ENCODE measurements around the gene GLIS1. TPM values are rescaled to one million over a fixed set of nuclear protein-coding genes. Genes with fewer than 3 reads are reported as not detected.

Gene GLIS1
- total RNA-seq, 1 donor from 2014 or later, result 0.07 TPM

DNA sequence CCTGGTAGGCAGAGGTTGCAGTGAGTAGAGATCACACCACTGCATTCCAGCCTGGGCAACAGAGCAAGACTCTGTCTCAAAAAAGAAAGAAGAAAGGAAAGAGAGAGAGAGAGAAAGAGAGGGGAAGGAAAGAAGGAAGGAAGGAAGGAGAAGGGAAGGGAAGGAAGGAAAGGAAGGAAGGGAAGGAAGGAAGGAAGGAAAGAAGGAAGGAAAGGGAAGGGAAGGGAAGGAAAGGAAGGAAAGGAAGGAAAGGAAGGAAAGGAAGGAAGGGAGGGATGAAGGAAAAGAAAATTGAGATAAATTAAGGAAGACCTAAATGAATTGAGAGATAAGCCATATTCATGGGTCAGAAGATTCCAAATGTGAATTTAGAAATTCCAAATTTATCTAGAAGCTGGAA, 92.2 kb downstream of the GLIS1 start:
- no peaks in the 10 kb centered on the region for H3K36me3 ChIP-seq (ENCODE audit: insufficient read depth, low read length)
- no peak overlapping the region for H3K4me3 Mint-ChIP-seq (ENCODE audit: unreplicated experiment)
- H3K4me3 ChIP-seq (ENCODE audit: insufficient read depth, low read depth, low read length), result no peak overlapping the region
- peaks cover 34% of the 10 kb centered on the region for H3K27me3 Mint-ChIP-seq (ENCODE audit: low read depth, unreplicated experiment)
- no peaks in the 10 kb centered on the region for H3K4me1 ChIP-seq (ENCODE audit: insufficient read depth, low read length)
- no peak overlapping the region for H3K27ac ChIP-seq (ENCODE audit: low read depth, low read length)
- H3K4me2 ChIP-seq (ENCODE audit: low read length), result no peak overlapping the region
- no peak for TF ChIP-seq EZH2 (IDR thresholded peaks at IDR 0.05; ENCODE audit: insufficient read depth, low read length)
- TF ChIP-seq, protein P1, sequence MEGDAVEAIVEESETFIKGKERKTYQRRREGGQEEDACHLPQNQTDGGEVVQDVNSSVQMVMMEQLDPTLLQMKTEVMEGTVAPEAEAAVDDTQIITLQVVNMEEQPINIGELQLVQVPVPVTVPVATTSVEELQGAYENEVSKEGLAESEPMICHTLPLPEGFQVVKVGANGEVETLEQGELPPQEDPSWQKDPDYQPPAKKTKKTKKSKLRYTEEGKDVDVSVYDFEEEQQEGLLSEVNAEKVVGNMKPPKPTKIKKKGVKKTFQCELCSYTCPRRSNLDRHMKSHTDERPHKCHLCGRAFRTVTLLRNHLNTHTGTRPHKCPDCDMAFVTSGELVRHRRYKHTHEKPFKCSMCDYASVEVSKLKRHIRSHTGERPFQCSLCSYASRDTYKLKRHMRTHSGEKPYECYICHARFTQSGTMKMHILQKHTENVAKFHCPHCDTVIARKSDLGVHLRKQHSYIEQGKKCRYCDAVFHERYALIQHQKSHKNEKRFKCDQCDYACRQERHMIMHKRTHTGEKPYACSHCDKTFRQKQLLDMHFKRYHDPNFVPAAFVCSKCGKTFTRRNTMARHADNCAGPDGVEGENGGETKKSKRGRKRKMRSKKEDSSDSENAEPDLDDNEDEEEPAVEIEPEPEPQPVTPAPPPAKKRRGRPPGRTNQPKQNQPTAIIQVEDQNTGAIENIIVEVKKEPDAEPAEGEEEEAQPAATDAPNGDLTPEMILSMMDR (IDR thresholded peaks at IDR 0.05; ENCODE audit: insufficient read depth, low read depth, low read length), result no peak
- H3K4me1 Mint-ChIP-seq (ENCODE audit: low read depth, unreplicated experiment), result no peaks in the 10 kb centered on the region
- DNase-seq (ENCODE audit: low read depth) (no peak), FAIRE-seq (no peak)
- no peaks in the 10 kb centered on the region for H3K36me3 Mint-ChIP-seq (ENCODE audit: low read depth, unreplicated experiment)
- peaks cover 80% of the 10 kb centered on the region for H4K20me1 ChIP-seq (ENCODE audit: insufficient read depth, low read length)
- no peak overlapping the region for H2AFZ ChIP-seq (ENCODE audit: low read depth, low read length)
- no peak overlapping the region for H3K9ac ChIP-seq (ENCODE audit: low read length)
- H3K79me2 ChIP-seq (ENCODE audit: insufficient read depth, low read length), result peaks cover 75% of the 10 kb centered on the region
- H3K27ac Mint-ChIP-seq (ENCODE audit: unreplicated experiment), result no peak overlapping the region
- H3K9me3 ChIP-seq (ENCODE audit: insufficient read depth, low read depth, low read length), result no peaks in the 10 kb centered on the region
- no peaks in the 10 kb centered on the region for H3K27me3 ChIP-seq (ENCODE audit: insufficient read depth, low read length)
- no peaks in the 10 kb centered on the region for H3K9me3 Mint-ChIP-seq (ENCODE audit: unreplicated experiment)

GRCh38 chr1:53645690-53646078, 93.3 kb downstream of the GLIS1 start:
- Mint-ChIP-seq H3K4me3 (ENCODE audit: unreplicated experiment) (no peak overlapping the region), H3K9me3 (ENCODE audit: unreplicated experiment) (peaks cover under 1% of the 10 kb centered on the region), H3K36me3 (ENCODE audit: low read depth, unreplicated experiment) (no peaks in the 10 kb centered on the region), H3K27ac (ENCODE audit: unreplicated experiment) (no peak overlapping the region), H3K27me3 (ENCODE audit: low read depth, unreplicated experiment) (peaks cover 36% of the 10 kb centered on the region), H3K4me1 (ENCODE audit: low read depth, unreplicated experiment) (no peaks in the 10 kb centered on the region)
- peaks cover 84% of the 10 kb centered on the region for H4K20me1 ChIP-seq (ENCODE audit: insufficient read depth, low read length)
- H3K9ac ChIP-seq (ENCODE audit: low read length), result no peak overlapping the region
- no peaks in the 10 kb centered on the region for H3K36me3 ChIP-seq (ENCODE audit: insufficient read depth, low read length)
- no peak overlapping the region for H3K27ac ChIP-seq (ENCODE audit: low read depth, low read length)
- H3K79me2 ChIP-seq (ENCODE audit: insufficient read depth, low read length), result peaks cover 77% of the 10 kb centered on the region
- H2AFZ ChIP-seq (ENCODE audit: low read depth, low read length), result no peak overlapping the region
- DNase-seq (ENCODE audit: low read depth), result no peak
- TF ChIP-seq EZH2 (IDR thresholded peaks at IDR 0.05; ENCODE audit: insufficient read depth, low read length), result no peak
- TF ChIP-seq, protein P1 (IDR thresholded peaks at IDR 0.05; ENCODE audit: insufficient read depth, low read depth, low read length), result no peak
- no peaks in the 10 kb centered on the region for H3K27me3 ChIP-seq (ENCODE audit: insufficient read depth, low read length)
- FAIRE-seq, result no peak
- no peaks in the 10 kb centered on the region for H3K4me1 ChIP-seq (ENCODE audit: insufficient read depth, low read length)
- H3K4me3 ChIP-seq (ENCODE audit: insufficient read depth, low read depth, low read length), result no peak overlapping the region
- no peak overlapping the region for H3K4me2 ChIP-seq (ENCODE audit: low read length)
- H3K9me3 ChIP-seq (ENCODE audit: insufficient read depth, low read depth, low read length), result no peaks in the 10 kb centered on the region

- Histone ChIP-seq H3K4me2 (ENCODE audit: low read length) (no peak overlapping the region), H3K36me3 (ENCODE audit: insufficient read depth, low read length) (no peaks in the 10 kb centered on the region), H3K9me3 (ENCODE audit: insufficient read depth, low read depth, low read length) (no peaks in the 10 kb centered on the region), H3K27me3 (ENCODE audit: insufficient read depth, low read length) (no peaks in the 10 kb centered on the region), H2AFZ (ENCODE audit: low read depth, low read length) (no peak overlapping the region), H3K4me1 (ENCODE audit: insufficient read depth, low read length) (no peaks in the 10 kb centered on the region), H3K9ac (ENCODE audit: low read length) (no peak overlapping the region), H3K27ac (ENCODE audit: low read depth, low read length) (no peak overlapping the region), H3K79me2 (ENCODE audit: insufficient read depth, low read length) (peaks cover 76% of the 10 kb centered on the region), H4K20me1 (ENCODE audit: insufficient read depth, low read length) (peaks cover 84% of the 10 kb centered on the region), H3K4me3 (ENCODE audit: insufficient read depth, low read depth, low read length) (no peak overlapping the region)
- H3K27me3 Mint-ChIP-seq (ENCODE audit: low read depth, unreplicated experiment), result peaks cover 38% of the 10 kb centered on the region
- H3K4me1 Mint-ChIP-seq (ENCODE audit: low read depth, unreplicated experiment), result no peaks in the 10 kb centered on the region
- H3K4me3 Mint-ChIP-seq (ENCODE audit: unreplicated experiment), result no peak overlapping the region
- H3K27ac Mint-ChIP-seq (ENCODE audit: unreplicated experiment), result no peak overlapping the region
- H3K9me3 Mint-ChIP-seq (ENCODE audit: unreplicated experiment), result peaks cover 2% of the 10 kb centered on the region
- DNase-seq (ENCODE audit: low read depth) (no peak), FAIRE-seq (no peak)
- no peaks in the 10 kb centered on the region for H3K36me3 Mint-ChIP-seq (ENCODE audit: low read depth, unreplicated experiment)
- TF ChIP-seq EZH2 (IDR thresholded peaks at IDR 0.05; ENCODE audit: insufficient read depth, low read length), result no peak
- TF ChIP-seq, protein P1 (IDR thresholded peaks at IDR 0.05; ENCODE audit: insufficient read depth, low read depth, low read length), result no peak
Measured at GRCh38 chr1:53644909-53645689, 93.9 kb downstream of the GLIS1 start.
